HG02885 (cell line): ENCODE results near the gene TGFB1I1.
"Not testable (repeated sequence)": the region's sequence is repeated elsewhere in the genome, so short reads cannot be mapped to it uniquely, and the experiment has no call there.

Source experiments
- ATAC-seq: cut with Tn5 transposase; IDR thresholded peaks from one replicate; pipeline ENCODE4 v1.9.1; 2021; ENCODE audit warnings: mild to moderate bottlenecking; ENCODE audit not compliant: unreplicated experiment, poor library complexity

TGFB1I1 gene

GRCh38 chr16:31485571-31485970, 13.6 kb downstream of the TGFB1I1 start:
- no peak for ATAC-seq

GRCh38 chr16:31486045-31486444, 14.1 kb downstream of the TGFB1I1 start:
- ATAC-seq, result no peak

DNA sequence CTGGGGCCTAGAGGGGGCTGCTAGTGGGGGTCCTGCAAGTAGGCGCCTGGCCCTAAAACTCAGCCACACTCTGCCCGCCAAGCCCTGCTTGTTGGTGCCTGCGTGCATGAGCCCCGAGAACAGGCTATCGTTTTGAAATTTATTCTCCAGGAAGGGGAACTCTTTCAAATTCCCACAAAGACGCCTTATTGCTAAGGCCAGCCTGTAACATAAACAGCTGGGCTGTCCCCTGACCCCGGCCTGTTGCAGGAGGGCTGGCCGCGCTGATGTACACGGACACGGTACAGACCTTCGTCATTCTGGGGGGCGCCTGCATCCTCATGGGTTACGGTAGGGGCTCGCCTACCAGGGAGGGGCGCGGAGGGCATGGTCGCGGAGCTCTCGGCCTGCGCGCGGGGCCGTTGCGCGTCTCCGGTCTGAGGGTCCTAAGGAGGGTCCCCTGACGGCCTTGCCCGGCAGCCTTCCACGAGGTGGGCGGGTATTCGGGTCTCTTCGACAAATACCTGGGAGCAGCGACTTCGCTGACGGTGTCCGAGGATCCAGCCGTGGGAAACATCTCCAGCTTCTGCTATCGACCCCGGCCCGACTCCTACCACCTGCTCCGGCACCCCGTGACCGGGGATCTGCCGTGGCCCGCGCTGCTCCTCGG, 15.2 kb downstream of the TGFB1I1 start:
- ATAC-seq, result no peak

- ATAC-seq, result peak; percentile 78
Measured at GRCh38 chr16:31487720-31488467, 15.9 kb downstream of the TGFB1I1 start.

DNA sequence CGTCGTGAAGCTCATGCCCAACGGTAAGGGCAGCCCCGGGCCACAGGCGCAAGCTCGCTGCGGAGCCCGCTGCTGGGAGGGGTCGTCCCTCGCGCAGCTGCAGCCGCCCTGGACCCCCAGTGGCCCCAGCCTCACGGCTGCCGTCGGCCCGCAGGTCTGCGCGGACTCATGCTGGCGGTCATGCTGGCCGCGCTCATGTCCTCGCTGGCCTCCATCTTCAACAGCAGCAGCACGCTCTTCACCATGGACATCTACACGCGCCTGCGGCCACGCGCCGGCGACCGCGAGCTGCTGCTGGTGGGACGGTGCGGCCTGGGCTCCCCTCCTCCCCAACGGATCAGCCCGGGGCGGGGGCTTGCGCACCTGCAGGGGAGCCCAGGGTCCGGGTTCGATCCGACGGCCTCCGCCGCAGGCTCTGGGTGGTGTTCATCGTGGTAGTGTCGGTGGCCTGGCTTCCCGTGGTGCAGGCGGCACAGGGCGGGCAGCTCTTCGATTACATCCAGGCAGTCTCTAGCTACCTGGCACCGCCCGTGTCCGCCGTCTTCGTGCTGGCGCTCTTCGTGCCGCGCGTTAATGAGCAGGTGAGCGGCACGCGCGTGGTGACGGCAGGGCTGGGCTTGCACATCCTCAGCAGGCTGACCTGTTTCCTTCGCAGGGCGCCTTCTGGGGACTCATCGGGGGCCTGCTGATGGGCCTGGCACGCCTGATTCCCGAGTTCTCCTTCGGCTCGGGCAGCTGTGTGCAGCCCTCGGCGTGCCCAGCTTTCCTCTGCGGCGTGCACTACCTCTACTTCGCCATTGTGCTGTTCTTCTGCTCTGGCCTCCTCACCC, 16.7 kb downstream of the TGFB1I1 start:
- no peak for ATAC-seq

DNA sequence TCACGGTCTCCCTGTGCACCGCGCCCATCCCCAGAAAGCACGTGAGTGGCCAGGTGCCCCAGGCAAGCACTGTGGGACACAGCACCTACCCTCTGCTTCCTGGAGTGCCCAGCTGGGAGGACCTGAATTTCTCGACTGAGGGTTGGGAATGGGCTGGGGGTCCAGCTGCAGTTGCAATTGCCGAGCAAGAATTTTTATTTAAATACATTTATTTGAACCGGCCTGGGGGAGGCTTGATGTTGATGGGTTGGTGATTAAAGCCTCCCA, 17.3 kb downstream of the TGFB1I1 start:
- no peak for ATAC-seq

DNA sequence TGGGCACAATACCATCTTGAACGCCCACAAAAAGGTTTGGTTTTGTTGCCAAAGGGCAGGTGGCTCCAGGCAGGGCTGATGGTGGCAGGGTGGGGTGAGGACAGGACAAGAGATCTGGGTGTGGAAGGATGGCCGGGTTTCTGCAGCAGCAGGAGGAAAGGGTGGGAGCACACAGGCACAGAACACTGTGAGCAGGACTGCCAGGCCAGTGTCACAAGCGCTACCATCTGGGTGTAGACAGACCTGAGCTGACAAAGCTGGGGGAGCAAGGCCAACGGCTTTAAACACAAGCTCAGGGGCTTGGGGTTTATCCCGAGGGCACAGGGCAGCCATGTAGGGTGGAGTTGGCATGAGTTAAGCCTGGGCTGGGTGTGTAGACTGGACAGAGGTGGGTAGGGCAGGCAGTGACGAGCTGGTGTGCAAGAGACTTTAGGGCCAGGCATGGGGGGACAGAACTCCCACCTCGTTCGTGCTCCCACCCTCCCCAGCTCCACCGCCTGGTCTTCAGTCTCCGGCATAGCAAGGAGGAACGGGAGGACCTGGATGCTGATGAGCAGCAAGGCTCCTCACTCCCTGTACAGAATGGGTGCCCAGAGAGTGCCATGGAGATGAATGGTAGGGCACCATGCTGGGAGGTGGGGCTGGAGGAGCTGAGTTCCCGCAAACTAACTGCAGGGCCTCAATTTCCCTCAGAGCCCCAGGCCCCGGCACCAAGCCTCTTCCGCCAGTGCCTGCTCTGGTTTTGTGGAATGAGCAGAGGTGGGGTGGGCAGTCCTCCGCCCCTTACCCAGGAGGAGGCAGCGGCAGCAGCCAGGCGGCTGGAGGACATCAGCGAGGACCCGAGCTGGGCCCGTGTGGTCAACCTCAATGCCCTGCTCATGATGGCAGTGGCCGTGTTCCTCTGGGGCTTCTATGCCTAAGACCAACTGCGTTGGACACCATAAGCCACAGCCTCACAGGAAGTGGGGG, 17.9 kb downstream of the TGFB1I1 start:
- no peak for ATAC-seq

DNA sequence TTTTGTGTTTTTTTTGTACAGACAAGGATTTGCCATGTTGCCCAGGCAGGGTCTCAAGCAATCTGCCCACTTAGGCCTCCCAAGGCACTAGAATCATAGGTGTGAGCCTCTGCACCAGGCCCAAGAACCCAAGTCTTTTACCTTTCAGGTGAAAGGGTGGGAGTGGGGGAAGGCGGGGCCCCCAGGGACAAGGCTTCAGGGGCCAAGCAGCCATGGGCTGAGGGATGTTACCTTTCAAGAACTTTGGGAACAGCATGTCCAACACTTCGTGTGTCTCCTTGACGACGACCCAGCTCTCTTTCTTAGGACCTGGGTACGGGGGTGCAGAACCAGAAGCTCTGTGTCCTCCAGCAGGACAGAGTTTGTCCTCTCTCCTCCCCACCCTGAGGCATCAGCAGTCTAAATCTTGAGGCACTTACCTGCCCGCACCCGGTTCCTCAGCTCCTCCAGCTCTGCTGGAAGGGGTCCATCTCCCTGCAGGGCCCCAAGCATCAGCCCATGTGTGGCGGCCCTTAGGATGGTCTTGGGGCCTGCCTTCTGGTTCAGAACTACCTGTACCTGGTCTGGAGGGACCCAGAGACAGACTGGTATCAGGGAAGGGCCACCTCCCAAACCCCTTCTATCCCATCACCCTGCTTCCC, 19.9 kb downstream of the TGFB1I1 start:
- no peak for ATAC-seq

GRCh38 chr16:31493506-31494125, 21.7 kb downstream of the TGFB1I1 start:
- ATAC-seq, result no peak

- ATAC-seq, result no peak
Measured at GRCh38 chr16:31496670-31497069, 24.7 kb downstream of the TGFB1I1 start.

DNA sequence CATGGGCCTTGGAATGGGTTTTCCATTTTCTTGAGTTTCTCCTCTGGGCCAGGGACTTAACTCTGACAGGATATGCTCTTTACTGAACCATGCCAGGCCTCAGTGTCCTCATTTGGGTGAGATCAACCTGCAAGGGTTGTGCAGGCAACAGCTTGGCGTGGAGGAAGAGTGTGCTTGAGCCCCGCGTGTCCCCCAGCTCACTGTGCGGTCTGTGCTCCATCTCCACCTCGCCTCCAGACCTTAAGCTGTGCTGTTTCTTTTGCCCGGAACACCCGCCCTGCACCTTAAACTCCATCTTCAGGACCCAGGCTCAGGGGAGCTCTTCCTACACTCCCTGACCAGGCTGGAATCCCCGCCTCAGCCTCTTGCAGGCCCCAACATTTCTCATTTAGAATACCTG, 26.5 kb downstream of the TGFB1I1 start:
- no peak for ATAC-seq

DNA sequence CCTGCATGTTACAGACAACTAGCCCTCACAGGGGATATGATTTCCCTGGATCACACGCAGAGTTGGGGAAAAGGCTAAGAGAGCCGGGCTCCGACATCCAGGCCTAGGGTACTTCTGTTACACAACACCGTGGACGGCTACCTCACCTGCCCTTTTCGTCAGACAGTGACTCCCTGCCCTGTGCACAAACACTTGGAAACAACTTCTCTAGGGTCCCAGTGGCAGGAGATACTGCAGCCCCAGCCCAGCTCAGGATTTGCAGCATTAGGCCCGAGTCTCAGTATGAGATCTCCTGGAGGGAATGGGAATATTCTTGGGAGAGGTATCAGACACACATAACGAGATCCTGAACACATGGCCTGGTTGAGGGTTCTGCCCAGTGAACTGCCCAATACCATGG, 28.0 kb downstream of the TGFB1I1 start:
- no peak for ATAC-seq

DNA sequence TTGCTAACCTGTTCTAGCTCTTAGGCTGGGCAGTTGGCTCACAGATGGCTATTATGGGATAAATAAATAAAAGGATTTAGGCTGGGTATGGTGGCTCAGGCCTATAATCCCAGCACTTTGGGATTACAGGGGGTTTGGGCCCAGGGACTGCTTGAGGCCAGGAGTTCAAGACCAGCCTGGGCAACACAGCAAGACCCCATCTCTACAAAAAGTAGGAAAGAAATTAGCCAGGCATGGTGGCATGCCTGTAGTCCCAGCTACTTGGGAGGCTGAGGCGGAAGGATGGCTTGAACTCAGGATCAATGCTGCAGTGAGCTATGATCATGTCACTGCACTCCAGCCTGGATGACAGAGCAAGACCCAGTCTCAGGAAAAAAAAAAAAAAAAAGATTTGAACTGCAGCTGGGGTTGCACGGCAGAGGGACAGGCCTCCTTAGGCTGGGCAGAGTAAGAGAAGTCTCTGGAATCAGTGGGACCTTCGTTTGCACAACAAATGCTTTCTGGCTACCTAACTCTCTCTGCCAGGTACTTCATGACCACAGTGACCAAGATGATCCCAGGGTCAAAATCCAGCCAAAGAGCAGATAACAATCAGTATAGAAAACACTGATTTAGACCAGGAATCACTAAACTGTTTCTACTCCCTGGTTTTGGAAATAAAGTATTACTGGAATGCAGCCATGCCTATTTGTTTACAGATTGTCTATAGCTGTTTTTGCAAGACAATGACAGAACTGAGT, 29.4 kb downstream of the TGFB1I1 start:
- no peak for ATAC-seq

DNA sequence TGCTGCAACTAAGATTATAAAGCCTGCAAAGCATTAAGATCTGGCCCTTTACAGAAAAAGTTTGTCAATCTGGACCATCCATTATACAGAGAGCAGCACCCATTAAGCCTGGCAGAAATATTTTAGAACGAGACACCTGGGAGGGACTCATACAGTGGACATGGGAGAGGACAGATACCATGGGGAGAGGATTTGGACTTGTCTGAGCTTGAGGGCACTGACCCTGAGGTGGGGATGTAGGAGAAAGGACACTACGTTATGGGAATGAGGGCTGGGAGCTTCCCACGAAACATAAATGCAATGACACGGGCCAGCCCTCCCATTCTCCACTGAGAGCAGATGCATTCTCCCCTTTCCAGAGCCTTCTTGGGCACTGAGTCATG, 30.0 kb downstream of the TGFB1I1 start:
- ATAC-seq, result no peak

DNA sequence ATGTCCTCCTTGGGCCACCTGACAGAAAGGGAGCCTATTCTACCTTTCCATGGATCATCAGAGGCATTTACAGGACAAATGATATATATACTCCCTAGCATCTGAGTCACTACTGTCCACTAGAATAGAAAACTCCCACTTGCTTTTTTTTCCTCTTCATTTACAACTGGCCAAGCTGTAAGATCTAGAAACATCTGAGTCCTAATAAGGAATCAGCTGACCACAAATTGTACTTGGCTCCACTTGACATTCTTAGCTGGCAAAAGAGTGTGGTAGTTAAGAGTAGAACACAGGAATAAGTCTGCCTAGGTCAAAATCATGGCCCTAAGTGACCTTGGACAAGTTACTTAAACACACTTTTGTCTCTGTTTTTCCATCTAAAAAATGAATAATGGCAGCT, 31.0 kb downstream of the TGFB1I1 start:
- no peak for ATAC-seq

DNA sequence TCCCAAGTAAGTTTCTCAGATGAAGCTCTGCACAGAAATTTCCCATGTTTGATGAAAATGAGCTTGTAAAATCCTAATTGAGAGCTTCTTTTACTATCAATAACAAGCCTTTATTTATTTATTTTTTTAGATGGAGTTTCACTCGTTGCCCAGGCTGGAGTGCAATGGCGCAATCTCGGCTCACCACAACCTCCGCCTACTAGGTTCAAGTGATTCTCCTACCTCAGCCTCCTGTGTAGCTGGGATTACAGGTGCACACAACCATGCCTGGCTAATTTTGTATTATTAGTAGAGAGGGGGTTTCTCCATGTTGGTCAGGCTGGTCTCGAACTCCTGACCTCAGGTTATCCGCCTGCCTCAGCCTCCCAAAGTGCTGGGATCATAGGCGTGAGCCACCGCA, 31.6 kb downstream of the TGFB1I1 start:
- not testable (repeated sequence) for ATAC-seq

GRCh38 chr16:31504159-31504558, 32.2 kb downstream of the TGFB1I1 start:
- no peak for ATAC-seq

GRCh38 chr16:31505483-31505882, 33.5 kb downstream of the TGFB1I1 start:
- ATAC-seq, result peak; percentile 60

DNA sequence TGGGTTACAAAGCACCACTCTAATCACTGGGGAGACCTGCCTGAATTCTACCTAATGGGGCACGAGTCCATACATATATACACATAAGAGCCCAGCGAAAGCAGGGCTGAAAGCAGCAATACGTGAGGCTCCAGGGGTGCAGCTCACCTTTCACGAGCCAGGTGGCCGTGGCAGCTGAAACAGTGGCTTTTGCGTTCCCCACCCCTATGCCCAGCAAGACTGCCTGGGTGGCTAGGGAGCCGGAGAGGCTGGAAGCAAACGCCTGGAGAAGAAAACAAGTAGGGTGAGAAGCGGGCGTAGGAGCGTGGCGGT, 35.6 kb downstream of the TGFB1I1 start:
- no peak for ATAC-seq
